DMS153 (cell line): Measurements from ENCODE around the gene DNAJC8.

Source experiments
- DNase-seq: peaks from one replicate; lab custom pipeline; 2025; lab: John Stamatoyannopoulos, UW

The DNAJC8 gene

GRCh38 chr1:28249866-28250295, 17.1 kb upstream of the DNAJC8 start:
- no peak for DNase-seq

GRCh38 chr1:28249013-28249865, 16.4 kb upstream of the DNAJC8 start:
- DNase-seq = peak; percentile 40

- peak; percentile 57 for DNase-seq
Observed at GRCh38 chr1:28248273-28249012, 15.6 kb upstream of the DNAJC8 start.

- DNase-seq = no peak
Observed at GRCh38 chr1:28247612-28248272, 14.9 kb upstream of the DNAJC8 start.

GRCh38 chr1:28246427-28246832, 13.6 kb upstream of the DNAJC8 start:
- peak; percentile 21 for DNase-seq

- no peak for DNase-seq
Observed at GRCh38 chr1:28244549-28245251, 11.9 kb upstream of the DNAJC8 start.

- no peak for DNase-seq
Observed at GRCh38 chr1:28243685-28244311, 11.0 kb upstream of the DNAJC8 start.

GRCh38 chr1:28241638-28242241, 8.9 kb upstream of the DNAJC8 start:
- no peak for DNase-seq

- DNase-seq = no peak
Observed at GRCh38 chr1:28240024-28240423, 7.2 kb upstream of the DNAJC8 start.

- no peak for DNase-seq
Observed at GRCh38 chr1:28239004-28239403, 6.2 kb upstream of the DNAJC8 start.

- no peak for DNase-seq
Observed at GRCh38 chr1:28236656-28237322, 4.0 kb upstream of the DNAJC8 start.

- peak; percentile 100 for DNase-seq
Observed at GRCh38 chr1:28235755-28236655, 3.2 kb upstream of the DNAJC8 start, which contains the start of gene ATP5IF1. ATP5IF1 (plus strand) TSS chr1:28236124; CDS start chr1:28236184, 60 bp downstream.

- DNase-seq = no peak
Observed at GRCh38 chr1:28233264-28233606, 406 bp upstream of the DNAJC8 start.

GRCh38 chr1:28229996-28230395, 2.8 kb downstream of the DNAJC8 start:
- no peak for DNase-seq

GRCh38 chr1:28229089-28229488, 3.7 kb downstream of the DNAJC8 start:
- no peak for DNase-seq

GRCh38 chr1:28213315-28213714, 19.5 kb downstream of the DNAJC8 start:
- no peak for DNase-seq

GRCh38 chr1:28209700-28210099, 23.1 kb downstream of the DNAJC8 start:
- no peak for DNase-seq

GRCh38 chr1:28208818-28209441, 23.9 kb downstream of the DNAJC8 start:
- DNase-seq = peak; percentile 58

GRCh38 chr1:28205243-28205642, 27.6 kb downstream of the DNAJC8 start:
- DNase-seq = no peak
